ENCODE results near the gene GATA3.

The GATA3 gene

GRCh38 chr10:8037941-8038894 lies 16.3 kb upstream of the GATA3 start:
- no peak for FAIRE-seq

DNA sequence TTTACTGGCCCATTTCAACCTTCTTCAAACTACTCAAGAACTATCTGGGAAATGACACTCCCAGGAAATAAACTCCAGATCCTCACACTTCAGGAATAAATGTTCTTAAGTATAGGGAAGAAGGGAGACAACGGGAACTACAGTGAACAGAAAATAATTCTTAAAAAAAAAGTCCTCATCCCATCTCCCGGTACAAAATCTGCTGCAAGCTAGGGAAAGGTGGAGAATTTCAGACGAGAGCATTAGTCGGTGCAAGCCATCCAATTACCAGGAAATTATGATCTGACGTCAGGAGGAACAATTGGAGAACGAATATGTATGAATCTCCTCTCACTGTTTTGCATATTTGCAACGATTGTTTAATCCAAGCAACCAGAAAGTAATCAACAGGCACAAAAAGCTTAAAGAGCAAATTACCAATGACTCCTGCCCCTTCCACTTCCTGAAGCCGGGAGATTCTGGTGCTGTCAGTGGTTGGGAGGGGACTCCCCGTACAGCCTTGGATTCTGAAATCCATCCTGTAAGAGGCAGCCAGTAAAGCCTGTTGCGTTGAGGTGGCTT lies 15.1 kb upstream of the GATA3 start:
- no peak for FAIRE-seq

- no peak for FAIRE-seq
Observed at GRCh38 chr10:8040651-8041050, 13.8 kb upstream of the GATA3 start.

GRCh38 chr10:8041284-8041991 lies 13.1 kb upstream of the GATA3 start:
- no peak for FAIRE-seq

GRCh38 chr10:8041992-8042720 lies 12.3 kb upstream of the GATA3 start:
- FAIRE-seq: no peak

DNA sequence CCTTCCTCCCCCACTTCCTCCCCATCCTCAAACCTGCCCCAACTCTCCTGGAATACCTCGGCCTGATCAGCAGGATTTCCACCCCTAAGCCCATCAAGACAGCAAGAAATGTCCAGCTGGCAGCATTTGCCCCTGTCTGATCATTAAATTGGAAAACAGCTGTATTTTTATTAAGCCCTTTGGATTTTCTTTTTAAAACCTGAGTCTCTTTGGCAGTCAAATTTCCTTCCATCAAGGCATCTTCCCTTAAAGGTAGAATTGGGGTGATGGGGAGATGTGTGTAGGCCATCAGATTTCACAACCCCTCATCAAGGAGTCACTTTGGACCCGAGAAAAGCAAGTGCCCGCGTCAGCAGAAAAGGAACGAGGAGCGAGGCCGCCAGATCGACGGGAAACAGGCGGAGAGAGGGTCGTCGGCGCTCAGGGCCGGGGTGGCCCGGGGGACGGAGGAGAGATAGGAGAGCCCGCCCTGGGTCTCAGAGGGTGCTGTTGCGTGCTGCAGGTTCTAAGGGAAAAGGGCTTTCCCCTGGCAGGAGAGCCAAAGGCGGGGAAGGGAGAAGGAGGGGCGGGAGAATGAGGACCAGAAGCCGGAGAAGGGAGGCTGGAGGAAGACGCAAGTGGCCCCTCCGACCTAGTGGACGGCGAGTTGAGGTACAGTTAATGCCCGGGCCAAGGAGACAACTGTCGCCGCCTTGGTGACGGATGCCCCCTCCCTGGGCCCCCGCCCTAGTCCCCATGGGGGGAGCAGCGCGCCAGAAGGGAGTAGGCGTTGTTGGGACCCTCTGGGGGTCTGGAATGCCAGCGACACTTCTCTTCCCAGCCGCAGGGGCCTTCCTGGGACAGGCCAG lies 11.5 kb upstream of the GATA3 start:
- no peak for FAIRE-seq

GRCh38 chr10:8043569-8044306 lies 10.8 kb upstream of the GATA3 start:
- FAIRE-seq: no peak

- FAIRE-seq: no peak
Observed at GRCh38 chr10:8044331-8044907, 10.1 kb upstream of the GATA3 start.

- no peak for FAIRE-seq
Observed at GRCh38 chr10:8044908-8045725, 9.4 kb upstream of the GATA3 start.

DNA sequence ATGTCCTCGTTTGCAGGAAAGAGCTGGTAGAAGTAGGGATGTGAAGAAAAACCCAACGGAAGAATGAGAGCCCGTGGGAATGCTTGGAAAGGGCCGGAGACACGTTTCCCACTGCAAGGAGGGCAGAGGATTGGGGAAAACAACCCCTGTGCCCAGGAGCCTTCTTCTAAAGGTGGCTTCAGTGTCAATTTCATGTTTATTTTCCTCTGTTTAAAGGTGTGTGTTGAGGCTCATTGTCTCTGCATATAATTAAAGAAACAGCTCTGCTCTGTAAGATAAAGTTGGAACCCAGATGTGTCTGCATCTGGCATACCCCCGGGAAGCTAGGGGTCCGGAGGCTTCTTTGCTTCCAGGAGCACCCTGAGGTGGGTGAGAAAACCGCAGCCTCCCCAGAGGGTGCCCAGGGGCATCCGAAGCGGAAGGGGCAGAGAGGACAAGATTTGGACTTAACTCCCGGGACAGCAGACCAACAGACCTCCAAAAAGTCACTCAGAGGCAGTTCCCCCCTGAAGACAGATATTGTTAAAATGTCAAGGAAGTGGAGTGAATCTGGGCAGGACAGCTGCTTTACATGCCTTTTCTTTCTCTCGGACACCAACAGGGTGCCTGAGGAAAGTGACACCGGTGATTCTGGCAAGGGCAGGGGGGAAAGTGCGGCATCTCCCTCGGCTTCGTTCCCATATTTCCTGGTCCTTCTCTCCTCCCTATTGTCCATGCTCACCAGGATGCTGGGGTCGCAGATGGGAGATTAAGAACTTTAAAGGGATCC lies 8.6 kb upstream of the GATA3 start:
- FAIRE-seq: no peak

GRCh38 chr10:8047452-8048280 lies 6.8 kb upstream of the GATA3 start:
- no peak for FAIRE-seq

- FAIRE-seq: no peak
Observed at GRCh38 chr10:8048281-8049008, 6.0 kb upstream of the GATA3 start.

GRCh38 chr10:8049045-8049864 lies 5.2 kb upstream of the GATA3 start:
- FAIRE-seq: no peak

DNA sequence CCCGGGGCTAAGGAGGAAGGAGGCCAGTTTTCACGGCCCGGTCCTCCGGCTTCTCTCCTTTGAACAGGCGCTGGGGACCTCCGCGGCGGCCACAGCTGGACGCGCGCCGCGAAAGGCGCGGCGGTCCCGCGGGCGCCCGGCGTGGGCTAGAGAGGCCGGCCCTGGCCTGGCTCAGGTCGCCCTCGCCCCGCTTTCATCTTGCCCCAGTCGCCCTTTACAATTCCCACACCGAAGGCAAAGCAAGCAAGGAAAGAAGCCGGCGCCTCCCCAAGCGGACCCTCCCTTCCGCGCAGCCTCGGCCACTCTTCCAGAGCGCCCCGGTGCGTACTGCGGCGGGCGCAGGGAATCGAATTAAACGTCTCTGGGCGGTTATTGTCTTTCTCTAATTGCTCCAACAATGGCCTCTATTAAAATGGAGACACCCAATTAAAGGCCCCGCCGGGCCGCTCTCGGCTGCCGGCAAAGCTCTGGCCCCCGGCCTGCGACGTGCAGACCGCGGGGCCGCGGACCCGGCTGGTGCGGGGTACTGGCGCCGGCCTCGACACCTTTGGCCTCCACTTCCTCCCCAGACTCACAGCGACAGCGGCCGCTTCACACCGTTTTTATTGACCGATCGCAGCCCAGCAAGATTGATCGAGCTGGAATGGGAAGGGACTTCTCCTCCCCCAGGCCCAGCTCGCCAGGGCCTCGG lies 4.5 kb upstream of the GATA3 start:
- no peak for FAIRE-seq

GRCh38 chr10:8050556-8051108 lies 3.9 kb upstream of the GATA3 start:
- FAIRE-seq: no peak

Measured in TTC549 (cell line).